ENCODE results near the gene CRB2. TPM values are rescaled to one million over a fixed set of nuclear protein-coding genes. Genes with fewer than 3 reads are reported as not detected.

CRB2 gene
- total RNA-seq, 2 experiments from 2014 or later, result 0.09 TPM; not detected in 1

GRCh38 chr9:123312306-123312877, 43.6 kb upstream of the CRB2 start:
- intact Hi-C loops (cut with micrococcal nuclease), result no loop called here
- H3K27ac Mint-ChIP-seq, result no peak overlapping the region
- no peaks in the 10 kb centered on the region for H3K4me1 Mint-ChIP-seq (ENCODE audit: low read depth)
- H3K27me3 Mint-ChIP-seq, result no peaks in the 10 kb centered on the region
- DNase-seq (no peak), ATAC-seq (no peak)
- no peaks in the 10 kb centered on the region for H3K9me3 Mint-ChIP-seq
- TF ChIP-seq, protein P1, sequence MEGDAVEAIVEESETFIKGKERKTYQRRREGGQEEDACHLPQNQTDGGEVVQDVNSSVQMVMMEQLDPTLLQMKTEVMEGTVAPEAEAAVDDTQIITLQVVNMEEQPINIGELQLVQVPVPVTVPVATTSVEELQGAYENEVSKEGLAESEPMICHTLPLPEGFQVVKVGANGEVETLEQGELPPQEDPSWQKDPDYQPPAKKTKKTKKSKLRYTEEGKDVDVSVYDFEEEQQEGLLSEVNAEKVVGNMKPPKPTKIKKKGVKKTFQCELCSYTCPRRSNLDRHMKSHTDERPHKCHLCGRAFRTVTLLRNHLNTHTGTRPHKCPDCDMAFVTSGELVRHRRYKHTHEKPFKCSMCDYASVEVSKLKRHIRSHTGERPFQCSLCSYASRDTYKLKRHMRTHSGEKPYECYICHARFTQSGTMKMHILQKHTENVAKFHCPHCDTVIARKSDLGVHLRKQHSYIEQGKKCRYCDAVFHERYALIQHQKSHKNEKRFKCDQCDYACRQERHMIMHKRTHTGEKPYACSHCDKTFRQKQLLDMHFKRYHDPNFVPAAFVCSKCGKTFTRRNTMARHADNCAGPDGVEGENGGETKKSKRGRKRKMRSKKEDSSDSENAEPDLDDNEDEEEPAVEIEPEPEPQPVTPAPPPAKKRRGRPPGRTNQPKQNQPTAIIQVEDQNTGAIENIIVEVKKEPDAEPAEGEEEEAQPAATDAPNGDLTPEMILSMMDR (IDR thresholded peaks at IDR 0.05), result no peak
- no peak overlapping the region for H3K4me3 Mint-ChIP-seq
- CTCF ChIA-PET, result interaction anchor here (1.4 kb wide), 1 partner anchor 8 kb away, joined by 3 read pairs; no protein-coding TSS in a partner anchor
- no peaks in the 10 kb centered on the region for H3K36me3 Mint-ChIP-seq (ENCODE audit: low read depth)
- POLR2A ChIA-PET, result no interaction called here

DNA sequence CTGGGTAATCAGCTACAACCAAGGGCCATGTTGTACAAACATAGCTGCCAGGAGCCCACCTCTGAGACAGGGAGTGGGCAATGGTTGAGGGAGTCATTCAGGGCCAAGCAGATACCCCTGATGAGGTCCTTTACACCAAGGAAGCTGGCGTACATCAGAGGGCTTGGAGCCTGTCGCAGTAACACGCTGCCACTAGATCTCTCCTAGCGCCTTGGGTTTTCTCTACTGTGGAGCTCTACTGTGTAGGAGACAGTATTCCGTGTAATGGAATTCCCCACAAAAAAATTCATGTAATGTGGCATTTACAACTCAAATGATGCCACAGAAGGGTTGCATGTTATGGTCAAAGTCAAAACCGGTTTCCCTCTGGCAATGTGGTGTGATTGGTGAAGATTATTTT, 41.4 kb upstream of the CRB2 start:
- Mint-ChIP-seq H3K4me1 (ENCODE audit: low read depth) (peaks cover 5% of the 10 kb centered on the region), H3K9me3 (no peaks in the 10 kb centered on the region), H3K4me3 (no peak overlapping the region), H3K36me3 (ENCODE audit: low read depth) (no peaks in the 10 kb centered on the region), H3K27me3 (no peaks in the 10 kb centered on the region), H3K27ac (no peak overlapping the region)
- ChIA-PET CTCF (interaction anchor here (2.2 kb wide), 1 partner anchor 10 kb away, joined by 5 read pairs; no protein-coding TSS in a partner anchor), POLR2A (interaction anchor here (1.1 to 1.4 kb wide), 2 partner anchors 8 to 10 kb away, joined by 3 to 4 read pairs; no protein-coding TSS in a partner anchor)
- intact Hi-C loops (cut with micrococcal nuclease), result no loop called here
- DNase-seq (no peak), ATAC-seq (no peak)
- TF ChIP-seq, protein P1 (IDR thresholded peaks at IDR 0.05), result no peak

GRCh38 chr9:123315635-123316034, 40.4 kb upstream of the CRB2 start:
- CTCF ChIA-PET, result interaction anchor here (1.6 kb wide), 1 partner anchor 10 kb away, joined by 3 read pairs; no protein-coding TSS in a partner anchor

DNA sequence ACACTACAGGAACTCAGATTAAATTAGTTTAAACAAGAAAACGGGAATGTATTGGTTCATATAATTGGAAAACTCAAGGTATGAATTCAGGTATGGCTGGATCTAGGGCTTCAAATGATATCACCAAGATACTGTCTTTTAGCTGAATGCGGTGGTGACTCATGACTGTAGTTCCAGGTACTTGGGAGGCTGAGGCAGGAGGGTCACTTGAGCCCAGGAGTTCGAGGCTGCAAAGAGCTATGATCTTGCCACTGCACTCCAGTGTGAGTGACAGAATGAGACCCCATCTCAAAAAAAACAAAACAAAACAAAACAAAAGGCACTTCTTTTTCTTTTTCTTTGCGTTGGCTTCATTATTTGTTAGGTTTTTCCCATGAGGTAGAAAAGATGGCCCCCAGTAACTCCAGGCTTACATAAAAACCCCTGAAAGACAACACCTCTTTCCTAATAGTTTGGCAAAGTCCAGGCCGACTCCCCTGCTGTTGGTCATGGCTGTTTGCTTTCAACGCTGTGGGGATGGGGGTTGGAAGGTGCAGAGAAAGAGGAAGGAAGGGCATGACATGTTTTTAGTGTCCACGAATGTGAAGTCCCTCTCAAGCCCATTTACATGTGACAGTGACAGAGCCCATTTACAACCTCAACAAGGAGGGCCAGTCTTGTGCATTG, 39.8 kb upstream of the CRB2 start:
- TF ChIP-seq, protein P1 (IDR thresholded peaks at IDR 0.05), result no peak
- ChIA-PET CTCF (interaction anchor here (1.6 kb wide), 1 partner anchor 9 kb away, joined by 3 read pairs; no protein-coding TSS in a partner anchor), POLR2A (no interaction called here)
- H3K4me1 Mint-ChIP-seq (ENCODE audit: low read depth), result peaks cover 7% of the 10 kb centered on the region
- H3K27ac Mint-ChIP-seq, result no peak overlapping the region
- H3K27me3 Mint-ChIP-seq, result no peaks in the 10 kb centered on the region
- H3K4me3 Mint-ChIP-seq, result no peak overlapping the region
- DNase-seq (no peak), ATAC-seq (no peak)
- H3K9me3 Mint-ChIP-seq, result no peaks in the 10 kb centered on the region
- intact Hi-C loops (cut with micrococcal nuclease), result no loop called here
- H3K36me3 Mint-ChIP-seq (ENCODE audit: low read depth), result no peaks in the 10 kb centered on the region

More at GRCh38 chr9:123315635-123316034, 40.4 kb upstream of the CRB2 start:
- Mint-ChIP-seq H3K27ac (no peak overlapping the region), H3K36me3 (ENCODE audit: low read depth) (no peaks in the 10 kb centered on the region), H3K9me3 (no peaks in the 10 kb centered on the region), H3K27me3 (no peaks in the 10 kb centered on the region), H3K4me1 (ENCODE audit: low read depth) (peaks cover 5% of the 10 kb centered on the region), H3K4me3 (no peak overlapping the region)
- ATAC-seq, result no peak
- POLR2A ChIA-PET, result no interaction called here
- TF ChIP-seq, protein P1 (IDR thresholded peaks at IDR 0.05), result no peak
- intact Hi-C loops (cut with micrococcal nuclease), result no loop called here
- DNase-seq, result no peak

- Mint-ChIP-seq H3K9me3 (no peaks in the 10 kb centered on the region), H3K4me3 (no peak overlapping the region), H3K36me3 (ENCODE audit: low read depth) (no peaks in the 10 kb centered on the region), H3K27me3 (no peaks in the 10 kb centered on the region), H3K4me1 (ENCODE audit: low read depth) (peaks cover 27% of the 10 kb centered on the region), H3K27ac (no peak overlapping the region)
- DNase-seq (peak; percentile 42), ATAC-seq (no peak)
- ChIA-PET POLR2A (no interaction called here), CTCF (interaction anchor here (1.2 kb wide), 1 partner anchor 93 kb away, joined by 3 read pairs; no protein-coding TSS in a partner anchor)
- TF ChIP-seq, protein P1 (IDR thresholded peaks at IDR 0.05), result no peak
- intact Hi-C loops (cut with micrococcal nuclease), result no loop called here
These were observed 37.8 kb upstream of the CRB2 start for GRCh38 chr9:123318202-123318601.
